K562 (cell line): ENCODE measurements around the gene CARD10. TPM values are rescaled to one million over a fixed set of nuclear protein-coding genes. Genes with fewer than 3 reads are reported as not detected.

Experiments used
- ARID2 ChIP-seq: fragments of 450-650 bp; IDR thresholded peaks from 2 replicates; pipeline ENCODE4 v1.6.1; 2017; ENCODE audit warnings: antibody characterized with exemption, mild to moderate bottlenecking
- CBFB ChIP-seq: sonication (generic); formaldehyde crosslinking; IDR thresholded peaks from 2 replicates; pipeline ENCODE4 v1.4.0; 2020; ENCODE audit warnings: mild to moderate bottlenecking, missing genetic modification reagents
- CC2D1A ChIP-seq: fragments of 450-650 bp; IDR thresholded peaks from 2 replicates; pipeline ENCODE4 v1.6.1; 2017; ENCODE audit warnings: mild to moderate bottlenecking
- GTF2E2 ChIP-seq: fragments of 200-800 bp; sonication (Bioruptor generic); IDR thresholded peaks from 2 replicates; pipeline ENCODE4 v1.6.1; 2016; ENCODE audit warnings: missing genetic modification characterization, missing compliant biosample characterization
- SMC3 ChIP-seq: conservative IDR thresholded peaks from 2 replicates; pipeline ENCODE4 v1.6.1; 2011; ENCODE audit warnings: low read depth, low read length, improper control_type of control experiment; ENCODE audit not compliant: insufficient read depth
- STAG1 ChIP-seq: sonication (generic); formaldehyde crosslinking; IDR thresholded peaks from 2 replicates; pipeline ENCODE4 v1.5.0; 2020; ENCODE audit warnings: missing genetic modification reagents, borderline replicate concordance
- ZEB2 ChIP-seq: fragments of 450-650 bp; IDR thresholded peaks from 2 replicates; pipeline ENCODE4 v1.6.1; 2016
- ZNF24 ChIP-seq: fragments of 450-650 bp; IDR thresholded peaks from 2 replicates; pipeline ENCODE4 v1.6.1; 2016
- polyA plus RNA-seq, 8 experiments: library from polyadenylated mRNA; depleted of rRNA in 4 of 8; stranded (reverse) in 5 of 8; unstranded in 3 of 8; fragments of >200 nt; fragmentation: Nextera tagmentation in 2 of 8; fragmentation: Illumina TruSeq in 1 of 8; extraction: Ambion mirVana in 2 of 8; extraction: Trizol in 1 of 8; gene quantifications; 2 replicates each; pipeline versions ENCODE4 v1.2.1 to v1.2.3, GENCODE V29; 2011 to 2014; ENCODE audit warnings: inconsistent platforms in 1 of 8, missing spikeins in 1 of 8
- total RNA-seq, 7 experiments: library from RNA; depleted of rRNA in 6 of 7; stranded (reverse); fragments of >200 nt in 6 of 7; fragmentation: Illumina TruSeq in 2 of 7; extraction: Trizol in 2 of 7; gene quantifications; 2 replicates each; pipeline versions ENCODE4 v1.2.1 to v1.2.3, GENCODE V29; 2011 to 2021; ENCODE audit warnings: low replicate concordance in 1 of 7
- TF ChIP-seq, protein P1 (sequence below), 2 experiments: fragments of 450-650 bp; formaldehyde crosslinking in 1 of 2; IDR thresholded peaks; 2 replicates each; pipeline versions ENCODE4 v1.4.0 to v1.6.1; 2014 to 2020; ENCODE audit warnings: mild to moderate bottlenecking in 2 of 2, borderline replicate concordance in 1 of 2, low read depth in 1 of 2

The CARD10 gene
- total and polyA plus RNA-seq, 9 of the 15 experiments (the other 6 are each of a cell fraction or from before 2014, with no cell fraction given) = 0.13 to 5.8 (median 1.6) TPM

DNA sequence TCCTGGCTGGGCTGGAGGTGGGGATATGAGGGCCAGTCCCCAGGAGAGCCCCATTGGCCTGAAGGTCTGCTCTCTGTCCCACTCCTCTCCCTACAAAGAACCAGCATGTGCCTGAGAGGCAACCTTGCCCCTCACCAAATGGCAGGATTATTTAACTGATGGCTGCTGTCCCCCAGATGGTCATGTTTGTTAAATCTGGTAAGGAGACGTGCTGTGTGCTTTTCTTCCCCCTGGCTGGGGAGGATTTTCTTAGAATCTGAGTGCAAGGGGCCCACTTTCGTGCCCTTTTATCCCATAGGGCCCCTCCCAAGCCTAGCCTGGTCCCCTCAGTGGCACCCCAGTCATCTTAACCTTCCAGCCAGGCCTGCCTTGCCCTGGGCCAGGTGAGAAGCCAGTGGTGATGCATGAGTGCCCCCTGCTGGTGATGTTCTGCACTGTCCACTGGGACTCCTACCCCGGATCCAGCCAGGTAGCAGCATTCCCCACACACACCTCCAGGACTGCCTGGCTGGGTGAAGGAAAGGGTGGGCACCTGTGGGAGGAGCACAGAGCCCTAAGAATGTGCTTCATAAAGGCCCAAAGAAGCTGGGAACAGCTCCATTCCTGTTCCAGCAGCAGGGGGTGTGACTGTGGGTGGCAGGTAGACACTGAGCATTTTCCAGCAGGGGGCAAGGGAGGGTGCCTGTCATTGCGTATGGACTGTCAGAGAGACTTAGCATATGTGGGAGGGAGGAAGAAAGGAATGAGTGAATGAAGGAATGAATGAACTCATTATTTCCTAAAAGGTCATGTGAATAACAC, 61.9 kb downstream of the CARD10 start (continued):
- TF ChIP-seq, protein P1, sequence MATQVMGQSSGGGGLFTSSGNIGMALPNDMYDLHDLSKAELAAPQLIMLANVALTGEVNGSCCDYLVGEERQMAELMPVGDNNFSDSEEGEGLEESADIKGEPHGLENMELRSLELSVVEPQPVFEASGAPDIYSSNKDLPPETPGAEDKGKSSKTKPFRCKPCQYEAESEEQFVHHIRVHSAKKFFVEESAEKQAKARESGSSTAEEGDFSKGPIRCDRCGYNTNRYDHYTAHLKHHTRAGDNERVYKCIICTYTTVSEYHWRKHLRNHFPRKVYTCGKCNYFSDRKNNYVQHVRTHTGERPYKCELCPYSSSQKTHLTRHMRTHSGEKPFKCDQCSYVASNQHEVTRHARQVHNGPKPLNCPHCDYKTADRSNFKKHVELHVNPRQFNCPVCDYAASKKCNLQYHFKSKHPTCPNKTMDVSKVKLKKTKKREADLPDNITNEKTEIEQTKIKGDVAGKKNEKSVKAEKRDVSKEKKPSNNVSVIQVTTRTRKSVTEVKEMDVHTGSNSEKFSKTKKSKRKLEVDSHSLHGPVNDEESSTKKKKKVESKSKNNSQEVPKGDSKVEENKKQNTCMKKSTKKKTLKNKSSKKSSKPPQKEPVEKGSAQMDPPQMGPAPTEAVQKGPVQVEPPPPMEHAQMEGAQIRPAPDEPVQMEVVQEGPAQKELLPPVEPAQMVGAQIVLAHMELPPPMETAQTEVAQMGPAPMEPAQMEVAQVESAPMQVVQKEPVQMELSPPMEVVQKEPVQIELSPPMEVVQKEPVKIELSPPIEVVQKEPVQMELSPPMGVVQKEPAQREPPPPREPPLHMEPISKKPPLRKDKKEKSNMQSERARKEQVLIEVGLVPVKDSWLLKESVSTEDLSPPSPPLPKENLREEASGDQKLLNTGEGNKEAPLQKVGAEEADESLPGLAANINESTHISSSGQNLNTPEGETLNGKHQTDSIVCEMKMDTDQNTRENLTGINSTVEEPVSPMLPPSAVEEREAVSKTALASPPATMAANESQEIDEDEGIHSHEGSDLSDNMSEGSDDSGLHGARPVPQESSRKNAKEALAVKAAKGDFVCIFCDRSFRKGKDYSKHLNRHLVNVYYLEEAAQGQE (IDR thresholded peaks at IDR 0.05; ENCODE audit: borderline replicate concordance) = peak; percentile 79
- TF ChIP-seq, protein P1 (CRISPR knock-in tag; IDR thresholded peaks at IDR 0.05; ENCODE audit: low read depth) = no peak
- no peak for TF ChIP-seq CBFB
- peak; percentile 46; the same call in 1 of the 2 replicates for TF ChIP-seq ZEB2
- peak; percentile 61; the same call in 1 of the 2 replicates for TF ChIP-seq CC2D1A
- no peak for TF ChIP-seq GTF2E2 (tag)
- peak; percentile 87 for TF ChIP-seq SMC3
- TF ChIP-seq STAG1 = peak; percentile 72; the same call in 1 of the 2 replicates
- 0 out of 2 replicates have a peak, but pooled peaks have one; percentile 46 for TF ChIP-seq ARID2
- TF ChIP-seq ZNF24 = peak; percentile 27; the same call in 1 of the 2 replicates
